ENCODE measurements around the gene ZNF71. TPM values are rescaled to one million over a fixed set of nuclear protein-coding genes. Genes with fewer than 3 reads are reported as not detected.

ZNF71 gene
- total and polyA plus RNA-seq, 2 of the 8 experiments (the other 6 are each of a cell fraction or from before 2014, with no cell fraction given) = 8.2 to 12.4 TPM

DNA sequence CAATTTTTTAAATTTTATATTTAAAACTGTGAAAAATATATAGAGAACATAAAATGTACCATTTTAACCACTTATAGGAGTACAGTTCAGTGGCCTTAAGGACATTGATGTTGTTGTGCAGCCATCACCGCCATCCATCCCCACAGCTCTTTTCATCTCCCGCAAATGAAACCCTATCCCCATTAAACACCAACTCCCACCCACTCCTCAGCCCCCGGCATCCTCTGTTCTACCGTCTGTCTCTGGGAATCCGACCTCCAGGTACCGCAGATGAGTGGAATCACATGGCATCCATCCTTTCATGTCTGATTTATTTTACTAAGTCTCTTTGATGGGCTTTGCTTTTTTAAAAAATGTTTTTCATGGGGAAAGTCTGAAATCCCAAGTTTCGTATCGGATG is 24.0 kb downstream of the ZNF71 start:
- H4K20me1 ChIP-seq (replicated peaks in 1 of 2; ENCODE audit: control insufficient read depth in 1 of 2, insufficient read depth in 2 of 2, low read length in 2 of 2) = no peaks in the 10 kb centered on the region
- no peak overlapping the region for H2AFZ ChIP-seq (ENCODE audit: low read length)
- TF ChIP-seq CHD1 (IDR thresholded peaks at IDR 0.05; ENCODE audit: low read depth, low read length) = no peak
- TF ChIP-seq, protein P1, sequence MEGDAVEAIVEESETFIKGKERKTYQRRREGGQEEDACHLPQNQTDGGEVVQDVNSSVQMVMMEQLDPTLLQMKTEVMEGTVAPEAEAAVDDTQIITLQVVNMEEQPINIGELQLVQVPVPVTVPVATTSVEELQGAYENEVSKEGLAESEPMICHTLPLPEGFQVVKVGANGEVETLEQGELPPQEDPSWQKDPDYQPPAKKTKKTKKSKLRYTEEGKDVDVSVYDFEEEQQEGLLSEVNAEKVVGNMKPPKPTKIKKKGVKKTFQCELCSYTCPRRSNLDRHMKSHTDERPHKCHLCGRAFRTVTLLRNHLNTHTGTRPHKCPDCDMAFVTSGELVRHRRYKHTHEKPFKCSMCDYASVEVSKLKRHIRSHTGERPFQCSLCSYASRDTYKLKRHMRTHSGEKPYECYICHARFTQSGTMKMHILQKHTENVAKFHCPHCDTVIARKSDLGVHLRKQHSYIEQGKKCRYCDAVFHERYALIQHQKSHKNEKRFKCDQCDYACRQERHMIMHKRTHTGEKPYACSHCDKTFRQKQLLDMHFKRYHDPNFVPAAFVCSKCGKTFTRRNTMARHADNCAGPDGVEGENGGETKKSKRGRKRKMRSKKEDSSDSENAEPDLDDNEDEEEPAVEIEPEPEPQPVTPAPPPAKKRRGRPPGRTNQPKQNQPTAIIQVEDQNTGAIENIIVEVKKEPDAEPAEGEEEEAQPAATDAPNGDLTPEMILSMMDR (IDR thresholded peaks at IDR 0.05; ENCODE audit: control extremely low read depth in 1 of 3, insufficient read depth in 1 of 3, low read depth in 1 of 3, low read length in 3 of 3) = no peak
- TF ChIP-seq SAP30 (IDR thresholded peaks at IDR 0.05; ENCODE audit: insufficient read depth, insufficient replicate concordance, low read length) = no peak
- no peak for TF ChIP-seq SIRT6 (IDR thresholded peaks at IDR 0.05; ENCODE audit: low read length)
- TF ChIP-seq SUZ12 (IDR thresholded peaks at IDR 0.05; ENCODE audit: low read length) = no peak

More for the DNA sequence above, 24.0 kb downstream of the ZNF71 start:
- Histone ChIP-seq H4K91ac (replicated peaks; ENCODE audit: insufficient read length, low read length) (no peak overlapping the region), H3K4me3 (ENCODE audit: extremely low read depth in 1 of 4, insufficient read depth in 2 of 4, low read depth in 3 of 4, low read length in 4 of 4) (no peak overlapping the region), H4K8ac (ENCODE audit: extremely low read depth, insufficient read depth, low read length) (no peak overlapping the region), H3K14ac (ENCODE audit: insufficient read length) (no peak overlapping the region), H3K36me3 (ENCODE audit: control insufficient read depth in 2 of 4, insufficient read depth in 4 of 4, low read length in 3 of 4) (peaks cover 2 to 29% (median 7%) of the 10 kb centered on the region in 4 experiments; a peak in 5 of 8 replicates), H2BK20ac (ENCODE audit: low read length) (no peak overlapping the region), H2BK12ac (ENCODE audit: low read depth, low read length) (no peak overlapping the region), H3K27ac (ENCODE audit: low read depth, low read length) (no peak overlapping the region), H3K56ac (replicated peaks; ENCODE audit: insufficient read length, low read depth, low read length) (no peak overlapping the region), H2BK5ac (ENCODE audit: low read depth, low read length) (no peak overlapping the region), H3K9ac (replicated peaks in 1 of 4; ENCODE audit: extremely low read depth in 1 of 4, low read depth in 3 of 4, low read length in 3 of 4) (no peak overlapping the region), H2BK15ac (ENCODE audit: low read length) (no peak overlapping the region), H3K18ac (ENCODE audit: extremely low read depth, low read length) (no peak overlapping the region), H3K23ac (ENCODE audit: insufficient read length) (no peak overlapping the region), H3K4me1 (replicated peaks in 1 of 4; ENCODE audit: control insufficient read depth in 3 of 4, insufficient read depth in 4 of 4, low read length in 3 of 4) (no peaks in the 10 kb centered on the region), H3K4ac (replicated peaks; ENCODE audit: insufficient read length, low read depth, low read length) (no peak overlapping the region), H3K27me3 (replicated peaks in 1 of 4; ENCODE audit: control insufficient read depth in 3 of 4, extremely low read depth in 1 of 4, insufficient read depth in 3 of 4, low read length in 3 of 4) (no peaks in the 10 kb centered on the region), H3K4me2 (ENCODE audit: insufficient read depth in 1 of 2, low read depth in 2 of 2, low read length in 2 of 2) (no peak overlapping the region), H3K79me1 (ENCODE audit: low read depth, low read length) (0 out of 2 replicates have a peak, but pooled peaks cover 7% of the 10 kb centered on the region), H2BK120ac (replicated peaks; ENCODE audit: low read depth, low read length) (no peak overlapping the region), H4K5ac (ENCODE audit: insufficient read length, low read depth, low read length) (no peak overlapping the region), H3K9me3 (ENCODE audit: insufficient read depth in 2 of 2, low read depth in 1 of 2, low read length in 1 of 2) (peaks cover 32 to 67% of the 10 kb centered on the region in 2 experiments; a peak in 3 of 4 replicates), H2AK5ac (ENCODE audit: low read depth, low read length) (no peak overlapping the region), H3K79me2 (ENCODE audit: control insufficient read depth in 1 of 2, insufficient read depth in 2 of 2, low read length in 2 of 2) (peaks cover 0 to 2% of the 10 kb centered on the region in 2 experiments; a peak in 2 of 4 replicates), H3K23me2 (ENCODE audit: low read depth, low read length) (no peaks in the 10 kb centered on the region)
- no peak for DNase-seq (ENCODE audit: low read depth in 1 of 2, low spot score in 2 of 2)
- ChIA-PET CTCF (ENCODE audit: partially characterized antibody) (no interaction called here), POLR2A (ENCODE audit: partially characterized antibody) (no interaction called here)
- FAIRE-seq = no peak
- 93% methylated on average over 8 of the region's 8 CpGs; no CpG with 5 or more reads in 1 of the 2 experiments for WGBS, 2 experiments (ENCODE audit: extremely low coverage in 1 of 2, insufficient coverage in 1 of 2, insufficient read length in 1 of 2, insufficient replicate concordance in 2 of 2, low coverage in 1 of 2, low lambda C conversion rate in 2 of 2, missing lambda C conversion rate in 1 of 2)

Measured in H1 (cell line).